ENCODE results near the gene WEE1. TPM values are rescaled to one million over a fixed set of nuclear protein-coding genes. Genes with fewer than 3 reads are reported as not detected.

WEE1 gene
- total RNA-seq, 1 donor: 51.1 TPM

GRCh38 chr11:9575260-9576240 is 2.1 kb downstream of the WEE1 start:
- H3K4me3 ChIP-seq (ENCODE audit: low read depth, low read length): peak overlapping the region; percentile 82
- peak; percentile 93 for DNase-seq (ENCODE audit: low read depth)
- TF ChIP-seq, protein P1, sequence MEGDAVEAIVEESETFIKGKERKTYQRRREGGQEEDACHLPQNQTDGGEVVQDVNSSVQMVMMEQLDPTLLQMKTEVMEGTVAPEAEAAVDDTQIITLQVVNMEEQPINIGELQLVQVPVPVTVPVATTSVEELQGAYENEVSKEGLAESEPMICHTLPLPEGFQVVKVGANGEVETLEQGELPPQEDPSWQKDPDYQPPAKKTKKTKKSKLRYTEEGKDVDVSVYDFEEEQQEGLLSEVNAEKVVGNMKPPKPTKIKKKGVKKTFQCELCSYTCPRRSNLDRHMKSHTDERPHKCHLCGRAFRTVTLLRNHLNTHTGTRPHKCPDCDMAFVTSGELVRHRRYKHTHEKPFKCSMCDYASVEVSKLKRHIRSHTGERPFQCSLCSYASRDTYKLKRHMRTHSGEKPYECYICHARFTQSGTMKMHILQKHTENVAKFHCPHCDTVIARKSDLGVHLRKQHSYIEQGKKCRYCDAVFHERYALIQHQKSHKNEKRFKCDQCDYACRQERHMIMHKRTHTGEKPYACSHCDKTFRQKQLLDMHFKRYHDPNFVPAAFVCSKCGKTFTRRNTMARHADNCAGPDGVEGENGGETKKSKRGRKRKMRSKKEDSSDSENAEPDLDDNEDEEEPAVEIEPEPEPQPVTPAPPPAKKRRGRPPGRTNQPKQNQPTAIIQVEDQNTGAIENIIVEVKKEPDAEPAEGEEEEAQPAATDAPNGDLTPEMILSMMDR (IDR thresholded peaks at IDR 0.05; ENCODE audit: insufficient read depth, low read length): no peak

DNA sequence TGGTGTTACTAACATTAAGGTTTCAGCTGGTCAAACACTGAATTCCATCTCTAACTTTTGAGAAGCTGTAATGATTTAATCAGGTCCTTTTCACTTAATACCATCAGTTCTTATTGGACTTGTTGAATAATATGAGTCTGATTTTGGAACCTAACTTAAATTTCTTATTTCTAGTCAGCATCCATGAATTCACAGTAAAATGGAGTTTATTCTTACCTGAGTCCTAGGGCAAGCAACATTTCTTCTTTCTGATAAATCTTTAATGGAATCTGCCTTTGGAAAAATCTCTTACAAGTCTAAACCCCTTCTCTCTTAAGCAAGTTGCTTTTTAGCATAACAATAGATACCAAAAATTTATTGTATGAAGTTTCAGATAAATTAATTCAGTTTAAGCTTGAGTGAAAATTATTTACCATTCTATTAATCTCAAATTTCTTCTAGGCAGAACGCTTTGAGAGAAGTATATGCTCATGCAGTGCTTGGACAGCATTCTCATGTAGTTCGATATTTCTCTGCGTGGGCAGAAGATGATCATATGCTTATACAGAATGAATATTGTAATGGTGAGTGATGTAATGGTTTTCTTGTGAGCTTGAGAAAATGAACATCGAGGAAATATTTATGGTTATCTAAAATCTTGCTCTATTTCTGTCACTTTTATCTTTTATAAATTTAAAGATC is 3.4 kb downstream of the WEE1 start:
- peak overlapping the region; percentile 82 for H3K4me3 ChIP-seq (ENCODE audit: low read depth, low read length)
- peak; percentile 72 for DNase-seq (ENCODE audit: low read depth)
- TF ChIP-seq, protein P1 (IDR thresholded peaks at IDR 0.05; ENCODE audit: insufficient read depth, low read length): no peak

DNA sequence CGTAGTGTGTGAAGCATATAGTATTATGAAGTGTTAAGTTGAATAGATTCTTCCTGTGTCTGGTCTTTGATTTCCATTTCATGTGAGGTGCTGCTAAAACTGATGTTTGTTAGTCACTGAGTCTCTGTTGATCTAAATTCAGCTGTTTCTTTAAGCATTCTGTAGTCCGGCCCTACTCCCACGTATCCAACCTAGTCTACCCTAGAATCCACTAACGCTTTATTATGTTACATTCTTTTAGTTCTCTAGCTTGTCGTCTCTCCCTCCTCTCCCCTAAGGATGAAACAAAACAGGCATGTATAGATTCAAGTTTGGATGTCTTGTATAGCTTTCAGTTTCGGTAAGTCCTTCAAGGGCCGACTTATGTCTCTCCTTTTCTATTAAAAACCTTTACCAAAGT is 4.1 kb downstream of the WEE1 start:
- peak; percentile 68 for DNase-seq (ENCODE audit: low read depth)
- TF ChIP-seq, protein P1 (IDR thresholded peaks at IDR 0.05; ENCODE audit: insufficient read depth, low read length): no peak
- peak overlapping the region; percentile 82 for H3K4me3 ChIP-seq (ENCODE audit: low read depth, low read length)

- TF ChIP-seq, protein P1 (IDR thresholded peaks at IDR 0.05; ENCODE audit: insufficient read depth, low read length): no peak
- DNase-seq (ENCODE audit: low read depth): no peak
- H3K4me3 ChIP-seq (ENCODE audit: low read depth, low read length): no peak overlapping the region
Observed at GRCh38 chr11:9580894-9581293, 7.4 kb downstream of the WEE1 start.

DNA sequence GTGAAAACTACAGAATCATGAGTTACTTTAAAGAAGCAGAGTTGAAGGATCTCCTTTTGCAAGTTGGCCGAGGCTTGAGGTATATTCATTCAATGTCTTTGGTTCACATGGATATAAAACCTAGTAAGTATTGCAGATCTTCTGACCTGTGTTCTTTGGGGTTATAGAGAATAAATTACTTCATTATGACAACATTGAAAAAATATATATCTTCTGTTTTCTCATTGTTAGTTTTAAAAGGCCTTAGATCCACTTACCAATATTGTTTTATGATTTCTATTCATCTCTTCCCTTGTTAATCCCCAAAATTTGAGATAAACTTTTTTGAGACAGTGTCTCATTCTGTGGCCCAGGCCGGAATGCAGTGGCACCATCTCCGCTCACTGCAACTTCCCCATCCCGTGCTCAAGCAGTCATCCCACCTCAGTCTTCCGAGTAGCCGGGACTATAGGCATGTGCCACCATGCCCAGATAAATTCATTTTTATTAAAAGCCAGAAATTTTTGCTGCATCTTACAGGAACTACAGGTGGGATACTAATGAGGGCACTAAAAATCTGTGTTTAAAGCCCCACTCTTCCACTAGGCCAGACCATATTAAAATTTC is 8.2 kb downstream of the WEE1 start:
- TF ChIP-seq, protein P1 (IDR thresholded peaks at IDR 0.05; ENCODE audit: insufficient read depth, low read length): no peak
- H3K4me3 ChIP-seq (ENCODE audit: low read depth, low read length): no peak overlapping the region
- DNase-seq (ENCODE audit: low read depth): no peak

GRCh38 chr11:9590717-9591116 is 17.2 kb downstream of the WEE1 start:
- DNase-seq (ENCODE audit: low read depth): no peak
- no peak overlapping the region for H3K4me3 ChIP-seq (ENCODE audit: low read depth, low read length)
- TF ChIP-seq, protein P1 (IDR thresholded peaks at IDR 0.05; ENCODE audit: insufficient read depth, low read length): no peak

All from fibroblast of the aortic adventitia (primary cell).